HG02588 (cell line): Measurements from ENCODE around the gene WNT3A.

Experiments
- ATAC-seq: cut with Tn5 transposase; IDR thresholded peaks from one replicate; pipeline ENCODE4 v1.9.1; 2021; ENCODE audit warnings: mild to moderate bottlenecking, moderate library complexity; ENCODE audit not compliant: unreplicated experiment

Gene WNT3A

DNA sequence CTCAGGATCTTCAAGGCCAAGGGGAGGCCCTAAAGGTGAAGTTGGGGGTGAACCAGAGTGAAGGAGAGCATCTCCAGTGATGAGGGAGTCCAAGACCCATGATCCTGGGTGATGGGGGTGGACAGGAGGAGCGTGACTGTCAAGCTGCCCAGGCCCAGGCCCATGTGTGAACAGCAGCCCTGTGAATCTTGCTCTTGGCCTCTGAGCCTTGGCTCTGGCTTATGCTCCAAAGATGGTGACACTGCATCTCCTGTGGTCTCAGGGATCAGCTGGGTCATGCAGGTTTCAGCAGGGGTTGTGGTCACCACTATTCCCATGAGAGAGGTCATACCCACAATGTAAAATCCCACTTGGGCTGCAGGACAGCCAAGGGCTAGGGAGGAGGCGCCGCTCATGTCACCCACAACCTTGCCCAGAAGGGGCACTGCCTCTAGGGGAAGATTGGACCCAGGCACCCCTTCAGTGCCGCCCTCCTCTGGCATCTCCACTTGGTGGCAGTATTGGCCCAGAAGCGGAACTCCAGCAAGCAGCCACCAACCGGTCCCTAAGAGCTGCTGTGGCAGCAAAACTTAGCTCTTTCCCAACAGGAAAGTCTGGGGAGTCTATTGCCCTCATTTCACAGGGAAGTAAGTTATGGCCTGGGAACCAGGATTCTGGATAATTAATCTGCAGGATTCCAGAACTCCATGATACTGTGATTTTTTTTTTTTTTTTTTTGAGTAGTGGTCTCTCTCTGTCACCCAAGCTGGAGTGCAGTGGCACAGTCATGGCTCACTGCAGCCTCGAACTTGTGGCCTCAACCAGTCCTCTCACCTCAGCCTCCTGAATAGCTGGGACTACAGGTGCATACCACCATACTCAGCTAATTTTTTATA is 7.5 kb upstream of the WNT3A start:
- peak; percentile 75 for ATAC-seq

DNA sequence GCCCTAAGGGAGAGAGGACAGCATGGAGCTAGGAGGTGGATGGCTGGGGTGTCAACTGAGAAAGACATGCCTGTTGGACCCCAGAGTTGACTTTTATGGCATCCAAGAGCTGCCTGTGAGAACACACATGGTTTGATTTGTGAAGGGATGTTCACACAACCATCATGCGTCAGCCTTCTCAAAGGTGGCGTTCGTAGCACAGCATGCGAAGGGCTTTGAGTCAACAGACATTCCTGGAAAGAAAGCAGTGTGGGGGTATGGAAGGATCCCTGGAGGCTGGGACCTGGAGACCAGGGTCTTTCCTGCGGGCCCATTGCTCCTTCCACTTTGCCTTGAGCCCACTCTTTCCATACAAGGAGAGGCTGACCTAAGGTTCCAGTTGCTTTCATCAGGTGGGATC is 6.4 kb upstream of the WNT3A start:
- ATAC-seq: no peak

GRCh38 chr1:228000836-228001563 is 5.8 kb upstream of the WNT3A start:
- no peak for ATAC-seq

DNA sequence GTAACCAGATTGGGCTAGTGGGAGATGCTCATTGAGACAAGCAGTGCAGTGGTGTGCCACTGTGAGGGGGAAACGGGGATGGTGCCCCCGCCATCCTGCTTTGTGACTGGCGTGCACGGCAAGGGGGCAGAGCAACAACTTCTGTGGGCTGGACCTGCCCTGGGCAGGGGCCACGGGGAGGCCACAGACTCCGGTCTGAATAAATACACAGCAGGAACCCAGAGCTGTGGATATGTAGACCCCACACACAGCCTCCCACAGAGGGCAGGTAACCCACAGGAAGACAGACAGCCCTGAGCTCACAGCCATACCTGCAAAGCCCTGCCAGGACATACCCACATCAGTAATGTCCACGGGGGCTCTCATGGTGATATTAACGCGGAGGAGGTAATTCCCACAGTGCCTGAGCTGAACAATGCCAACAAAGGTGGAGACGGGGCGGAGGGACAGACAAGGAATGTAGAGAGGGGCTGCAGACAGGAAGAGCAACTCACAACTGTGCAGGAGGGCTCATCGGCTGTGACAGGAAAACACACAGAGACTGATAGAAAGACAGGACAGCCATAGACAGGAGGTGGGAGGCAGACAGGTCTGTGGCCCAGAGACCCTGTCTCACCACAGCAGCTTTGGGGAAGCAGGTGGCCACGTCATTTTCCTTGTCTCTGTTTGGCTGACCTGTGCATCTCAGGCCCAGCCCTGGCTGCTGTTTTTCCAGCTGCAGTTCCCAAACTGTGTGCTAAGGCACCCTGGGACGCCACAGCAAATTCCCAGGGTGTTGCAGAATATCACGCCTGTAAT is 4.9 kb upstream of the WNT3A start:
- ATAC-seq: no peak

DNA sequence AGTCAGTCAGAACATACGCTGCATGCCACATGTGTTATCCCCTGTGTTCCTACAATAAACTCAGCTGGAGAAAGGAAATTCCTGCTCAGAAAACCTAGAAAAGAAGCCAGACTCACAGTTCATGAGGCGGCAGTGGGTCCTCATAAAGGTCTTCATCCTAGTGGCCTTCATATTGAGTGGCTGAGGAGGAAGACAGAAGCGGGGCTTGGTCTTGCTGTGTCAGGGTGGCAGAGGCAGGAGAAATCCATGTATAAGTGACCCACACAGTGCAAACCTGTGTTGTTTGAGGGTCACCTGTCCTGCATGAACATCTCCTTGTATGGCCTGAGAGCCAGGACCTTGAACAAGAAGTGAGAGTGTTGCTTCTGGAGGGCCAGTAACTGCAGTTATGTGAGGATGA is 4.0 kb upstream of the WNT3A start:
- no peak for ATAC-seq

- ATAC-seq: no peak
These were observed 3.1 kb upstream of the WNT3A start for GRCh38 chr1:228003461-228004330.

- no peak for ATAC-seq
These were observed 2.4 kb upstream of the WNT3A start for GRCh38 chr1:228004331-228004855.

GRCh38 chr1:228004856-228005462 is 1.8 kb upstream of the WNT3A start:
- ATAC-seq: no peak

- ATAC-seq: no peak
These were observed 1.2 kb upstream of the WNT3A start for GRCh38 chr1:228005511-228006033.

DNA sequence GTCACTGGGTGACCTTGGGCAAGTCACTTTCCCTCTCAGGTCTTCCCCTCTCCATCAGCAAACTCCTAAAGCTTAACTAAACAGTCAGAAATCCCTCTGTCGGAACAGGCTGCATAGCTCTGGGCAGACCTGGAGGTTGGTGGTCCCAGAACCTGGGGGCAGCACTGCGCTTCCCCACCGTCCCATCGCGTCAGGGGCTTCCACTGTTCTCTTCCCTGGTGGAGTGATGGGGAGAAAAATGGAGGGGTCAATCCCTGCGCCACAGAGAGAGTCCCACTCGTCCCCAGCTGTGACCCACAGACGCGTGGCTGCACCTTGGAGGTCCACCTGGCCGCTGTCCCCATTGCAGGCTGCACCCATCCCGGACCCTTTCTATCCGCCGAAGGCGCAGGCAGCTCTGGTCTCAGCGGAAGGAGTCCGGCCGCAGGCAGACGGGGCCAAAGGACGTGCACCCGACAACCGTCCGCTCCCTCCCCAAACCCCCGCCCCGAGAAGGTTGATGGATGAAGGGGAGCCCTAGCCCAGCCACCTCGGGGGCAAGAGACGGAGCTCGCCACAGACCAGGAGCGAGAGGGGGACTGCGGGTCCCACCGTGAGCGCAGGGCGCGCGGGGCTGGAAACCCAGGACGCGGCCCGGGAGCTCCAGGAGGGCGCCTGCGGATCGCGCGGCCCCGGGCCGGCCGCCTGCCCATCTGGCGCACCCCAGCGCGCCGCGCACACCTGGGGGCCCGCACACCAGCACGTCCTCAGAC is 588 bp upstream of the WNT3A start:
- ATAC-seq: no peak

DNA sequence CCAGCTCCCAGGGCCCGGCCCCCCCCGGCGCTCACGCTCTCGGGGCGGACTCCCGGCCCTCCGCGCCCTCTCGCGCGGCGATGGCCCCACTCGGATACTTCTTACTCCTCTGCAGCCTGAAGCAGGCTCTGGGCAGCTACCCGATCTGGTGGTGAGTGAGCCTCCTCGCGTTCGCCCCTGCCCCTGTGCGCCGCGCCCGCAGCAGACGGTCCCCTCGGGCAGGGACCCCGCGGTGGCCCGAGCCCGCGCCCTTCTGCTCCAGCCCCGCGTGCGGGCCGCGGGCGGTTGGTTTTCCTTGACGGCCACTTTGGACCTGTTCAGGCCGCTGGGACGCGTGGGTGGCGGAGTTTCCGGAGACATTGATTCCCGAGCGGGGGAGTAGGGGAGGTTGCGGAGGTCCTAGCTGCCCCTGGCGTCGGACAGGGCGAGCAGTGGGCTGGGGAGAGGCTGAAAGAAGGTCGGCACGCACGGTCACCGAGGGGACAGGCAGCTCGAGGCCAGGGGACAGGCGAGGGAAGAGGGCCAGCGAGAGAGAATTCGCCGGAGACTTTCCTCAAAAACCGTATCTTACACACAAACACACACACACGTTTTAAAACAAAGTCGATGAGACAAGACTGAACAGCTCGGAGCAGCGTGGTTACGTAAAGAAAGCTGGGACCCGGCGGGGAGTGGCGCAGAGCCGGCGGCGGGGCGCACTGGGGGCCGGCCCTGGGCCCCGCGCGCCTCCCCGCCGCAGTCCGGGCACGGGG is 427 bp downstream of the WNT3A start:
- no peak for ATAC-seq

- ATAC-seq: no peak
These were observed 1.1 kb downstream of the WNT3A start for GRCh38 chr1:228007801-228008341.

GRCh38 chr1:228008391-228009115 is 1.8 kb downstream of the WNT3A start:
- ATAC-seq: no peak

DNA sequence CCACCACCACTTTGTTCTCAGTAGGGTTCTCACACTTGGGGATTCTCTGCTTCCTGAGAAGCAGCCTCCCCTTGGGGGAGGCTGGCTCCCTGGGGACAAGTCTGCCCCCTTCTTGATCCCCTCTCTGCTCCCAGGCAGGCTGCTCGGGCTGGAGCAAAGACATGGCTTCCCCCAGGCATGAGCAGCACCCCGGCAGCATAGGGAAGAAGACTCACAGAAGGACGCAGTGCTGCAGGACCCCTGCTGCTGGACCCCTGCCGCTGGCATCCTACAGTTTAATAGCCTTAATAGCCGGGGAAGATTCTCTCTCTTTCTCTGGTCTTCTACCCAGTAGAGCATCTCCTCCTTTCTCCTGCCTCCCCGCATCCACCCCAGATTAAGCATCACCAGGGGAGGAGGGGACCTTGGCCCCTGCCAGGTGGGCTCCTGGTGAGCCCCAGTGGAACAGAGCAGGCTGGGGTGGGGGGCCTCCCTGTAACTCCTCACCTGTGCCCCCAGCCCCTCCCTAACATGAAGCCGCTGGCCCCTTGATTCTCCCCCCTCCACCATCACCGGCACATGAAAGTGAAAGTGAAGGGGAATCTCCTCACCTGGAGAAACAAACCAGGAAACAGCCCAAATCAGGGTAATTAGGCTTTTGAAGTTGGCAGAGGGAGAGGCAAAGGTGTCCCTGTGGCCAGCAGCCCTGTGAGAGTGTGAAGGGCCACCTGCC is 2.5 kb downstream of the WNT3A start:
- no peak for ATAC-seq

DNA sequence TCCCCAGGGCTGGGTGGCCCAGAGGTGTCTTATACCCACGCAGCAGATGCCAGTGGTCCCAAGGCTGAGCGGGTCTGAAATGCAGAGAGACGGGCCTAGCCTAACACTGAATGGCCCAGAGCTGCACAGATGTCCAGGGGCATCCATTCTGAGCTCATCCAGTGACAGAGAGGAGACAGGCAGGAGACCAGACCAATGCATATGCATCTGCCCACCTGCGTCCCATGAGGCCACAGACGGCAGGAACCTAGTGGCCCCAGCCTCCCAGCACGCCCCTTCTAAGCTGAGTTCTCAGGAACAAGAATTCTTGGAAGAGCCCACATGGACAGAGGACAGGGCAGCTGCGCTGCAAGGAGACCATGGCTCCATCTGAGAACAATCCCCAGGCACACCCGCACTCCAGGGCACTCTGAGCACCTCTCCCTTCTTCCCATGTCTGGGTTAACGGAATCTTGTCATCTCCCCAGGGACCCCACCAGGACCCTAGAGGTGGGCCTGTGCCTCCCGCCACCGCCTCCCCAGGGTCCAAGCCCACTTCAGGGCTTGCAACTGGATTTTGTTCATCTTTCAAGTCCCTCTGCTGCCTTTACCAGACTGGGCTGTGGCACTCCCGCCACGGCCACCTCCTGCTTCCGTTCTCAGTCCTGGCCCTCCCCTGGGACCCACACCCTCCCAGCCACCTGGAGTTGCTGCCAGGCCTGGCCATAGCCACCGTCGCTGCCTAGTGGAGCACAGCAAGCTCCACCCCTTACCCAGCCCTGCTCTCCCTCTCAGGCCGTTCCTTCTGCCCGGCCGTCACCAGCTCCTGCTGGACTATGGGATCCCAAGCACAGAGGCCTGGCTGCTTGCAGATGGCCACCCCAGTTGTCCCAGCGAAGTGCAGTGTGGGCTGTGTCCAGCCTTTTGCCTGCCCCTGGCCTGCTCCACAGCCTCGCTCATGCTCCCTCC is 3.3 kb downstream of the WNT3A start:
- ATAC-seq: no peak
